ENCODE results near the gene OVAAL.

OVAAL gene

DNA sequence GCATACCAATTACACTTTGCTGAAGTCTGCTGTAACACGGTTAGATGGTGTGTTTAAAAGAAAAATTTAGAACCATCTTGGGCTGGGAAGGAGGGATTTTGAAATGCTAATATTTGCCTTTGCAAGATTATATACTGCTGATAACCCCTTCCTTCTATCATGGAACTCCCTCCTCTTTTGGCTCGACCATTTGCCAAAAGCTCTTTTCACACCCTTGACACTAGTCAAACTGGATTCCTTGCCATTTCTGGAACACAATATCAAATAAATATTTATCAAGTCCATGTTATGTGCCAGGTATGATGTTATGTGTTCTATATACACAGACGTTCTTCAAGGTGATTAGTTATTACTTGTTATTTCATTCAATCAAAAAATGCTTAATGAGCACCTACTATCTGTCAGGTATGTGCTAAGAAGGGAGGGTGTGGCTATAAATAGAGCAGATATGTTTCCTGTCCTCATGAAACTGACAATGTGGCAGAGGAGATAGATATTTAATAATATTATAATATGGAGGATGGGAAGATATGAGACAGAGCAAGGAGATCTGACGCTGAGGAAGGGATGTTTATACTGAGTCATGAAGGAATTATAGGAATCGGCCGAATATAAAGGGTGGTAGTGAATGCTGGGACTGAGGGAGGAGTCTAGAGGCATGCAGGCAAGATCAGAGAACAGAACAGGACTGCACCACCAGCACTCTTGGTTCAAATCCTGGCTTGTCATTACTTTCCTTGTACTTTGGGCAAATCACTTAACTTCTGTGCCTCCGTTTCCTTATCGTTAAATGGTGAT is 56.9 kb downstream of the OVAAL start:
- Histone ChIP-seq H3K9me3 (no peaks in the 10 kb centered on the region), H3K36me3 (no peaks in the 10 kb centered on the region), H3K27me3 (no peaks in the 10 kb centered on the region), H3K4me1 (peaks cover 19% of the 10 kb centered on the region), H3K4me3 (ENCODE audit: low read depth, low read length) (no peak overlapping the region)
- DNase-seq, result no peak
- TF ChIP-seq, protein P1, sequence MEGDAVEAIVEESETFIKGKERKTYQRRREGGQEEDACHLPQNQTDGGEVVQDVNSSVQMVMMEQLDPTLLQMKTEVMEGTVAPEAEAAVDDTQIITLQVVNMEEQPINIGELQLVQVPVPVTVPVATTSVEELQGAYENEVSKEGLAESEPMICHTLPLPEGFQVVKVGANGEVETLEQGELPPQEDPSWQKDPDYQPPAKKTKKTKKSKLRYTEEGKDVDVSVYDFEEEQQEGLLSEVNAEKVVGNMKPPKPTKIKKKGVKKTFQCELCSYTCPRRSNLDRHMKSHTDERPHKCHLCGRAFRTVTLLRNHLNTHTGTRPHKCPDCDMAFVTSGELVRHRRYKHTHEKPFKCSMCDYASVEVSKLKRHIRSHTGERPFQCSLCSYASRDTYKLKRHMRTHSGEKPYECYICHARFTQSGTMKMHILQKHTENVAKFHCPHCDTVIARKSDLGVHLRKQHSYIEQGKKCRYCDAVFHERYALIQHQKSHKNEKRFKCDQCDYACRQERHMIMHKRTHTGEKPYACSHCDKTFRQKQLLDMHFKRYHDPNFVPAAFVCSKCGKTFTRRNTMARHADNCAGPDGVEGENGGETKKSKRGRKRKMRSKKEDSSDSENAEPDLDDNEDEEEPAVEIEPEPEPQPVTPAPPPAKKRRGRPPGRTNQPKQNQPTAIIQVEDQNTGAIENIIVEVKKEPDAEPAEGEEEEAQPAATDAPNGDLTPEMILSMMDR (IDR thresholded peaks at IDR 0.05; ENCODE audit: low read depth, low read length), result no peak

All from BE2C (cell line).